ENCODE measurements around the gene SDR42E1.

DNA sequence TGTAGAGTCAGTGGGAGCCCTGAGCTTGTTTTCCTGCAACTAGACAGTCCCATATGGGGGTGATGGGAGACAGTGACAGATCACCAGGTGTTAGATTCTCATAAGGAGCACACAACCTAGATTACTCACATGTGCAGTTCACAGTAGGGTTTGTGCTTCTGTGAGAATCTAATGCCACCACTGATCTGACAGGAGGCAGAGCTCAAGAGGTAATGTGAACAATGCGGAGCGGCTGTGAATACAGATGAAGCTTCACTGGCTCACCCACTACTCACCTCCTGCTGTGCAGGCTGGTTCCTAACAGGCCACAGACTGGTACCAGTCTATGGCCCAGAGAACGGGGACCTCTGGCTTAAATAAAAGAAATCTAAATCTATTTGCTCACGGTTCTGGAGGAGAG, 13.6 kb upstream of the SDR42E1 start:
- TF ChIP-seq CTCF (IDR thresholded peaks at IDR 0.05 in 8 of 11, conservative IDR thresholded peaks at IDR 0.05 in 3 of 11) (no peak), POLR2A (IDR thresholded peaks at IDR 0.05) (no peak), POLR2AphosphoS5 (IDR thresholded peaks at IDR 0.05) (no peak)

Data from spleen (tissue), 7 donors.